Progenitor cell of endocrine pancreas (in vitro differentiated cells): ENCODE data around the gene PRRC2A. TPM values are rescaled to one million over a fixed set of nuclear protein-coding genes. Genes with fewer than 3 reads are reported as not detected.
A peak's percentile ranks its signal among the peaks of the same experiment; 100 is the strongest.
"Not testable (repeated sequence)": the region's sequence is repeated elsewhere in the genome, so short reads cannot be mapped to it uniquely, and the experiment has no call there.

ENCODE experiments used
- DNase-seq: peaks from one replicate; pipeline ENCODE4 v3.0.0; 2021; ENCODE audit warnings: low spot score; ENCODE audit not compliant: unreplicated experiment
- H3K27ac Mint-ChIP-seq: 2 replicates; pipeline ENCODE4 v1.8.0; 2021; ENCODE audit warnings: mild to moderate bottlenecking, moderate library complexity, mixed read lengths
- H3K27me3 Mint-ChIP-seq: 2 replicates; pipeline ENCODE4 v1.8.0; 2021; ENCODE audit warnings: mixed read lengths
- H3K36me3 Mint-ChIP-seq: 2 replicates; pipeline ENCODE4 v1.8.0; 2022; ENCODE audit warnings: mixed read lengths; ENCODE audit not compliant: insufficient read depth
- H3K4me1 Mint-ChIP-seq: 2 replicates; pipeline ENCODE4 v1.8.0; 2021; ENCODE audit warnings: low read depth, mixed read lengths
- H3K4me3 Mint-ChIP-seq: 2 replicates; pipeline ENCODE4 v1.8.0; 2021; ENCODE audit warnings: low read depth, mild to moderate bottlenecking, moderate library complexity, mixed read lengths
- H3K9me3 Mint-ChIP-seq: 2 replicates; pipeline ENCODE4 v1.8.0; 2021; ENCODE audit warnings: low read depth, mixed read lengths
- total RNA-seq: library from RNA; stranded (reverse); gene quantifications from 2 replicates; pipeline ENCODE4 v1.2.1, GENCODE V29; 2021
- TF ChIP-seq, protein P1 (sequence below): fragments of 200-600 bp; sonication (generic); IDR thresholded peaks from one replicate; pipeline ENCODE4 v1.5.0; 2021; ENCODE audit warnings: antibody characterized with exemption, mild to moderate bottlenecking; ENCODE audit not compliant: unreplicated experiment

PRRC2A gene
- total RNA-seq, 1 donor from 2014 or later = 272 TPM

DNA sequence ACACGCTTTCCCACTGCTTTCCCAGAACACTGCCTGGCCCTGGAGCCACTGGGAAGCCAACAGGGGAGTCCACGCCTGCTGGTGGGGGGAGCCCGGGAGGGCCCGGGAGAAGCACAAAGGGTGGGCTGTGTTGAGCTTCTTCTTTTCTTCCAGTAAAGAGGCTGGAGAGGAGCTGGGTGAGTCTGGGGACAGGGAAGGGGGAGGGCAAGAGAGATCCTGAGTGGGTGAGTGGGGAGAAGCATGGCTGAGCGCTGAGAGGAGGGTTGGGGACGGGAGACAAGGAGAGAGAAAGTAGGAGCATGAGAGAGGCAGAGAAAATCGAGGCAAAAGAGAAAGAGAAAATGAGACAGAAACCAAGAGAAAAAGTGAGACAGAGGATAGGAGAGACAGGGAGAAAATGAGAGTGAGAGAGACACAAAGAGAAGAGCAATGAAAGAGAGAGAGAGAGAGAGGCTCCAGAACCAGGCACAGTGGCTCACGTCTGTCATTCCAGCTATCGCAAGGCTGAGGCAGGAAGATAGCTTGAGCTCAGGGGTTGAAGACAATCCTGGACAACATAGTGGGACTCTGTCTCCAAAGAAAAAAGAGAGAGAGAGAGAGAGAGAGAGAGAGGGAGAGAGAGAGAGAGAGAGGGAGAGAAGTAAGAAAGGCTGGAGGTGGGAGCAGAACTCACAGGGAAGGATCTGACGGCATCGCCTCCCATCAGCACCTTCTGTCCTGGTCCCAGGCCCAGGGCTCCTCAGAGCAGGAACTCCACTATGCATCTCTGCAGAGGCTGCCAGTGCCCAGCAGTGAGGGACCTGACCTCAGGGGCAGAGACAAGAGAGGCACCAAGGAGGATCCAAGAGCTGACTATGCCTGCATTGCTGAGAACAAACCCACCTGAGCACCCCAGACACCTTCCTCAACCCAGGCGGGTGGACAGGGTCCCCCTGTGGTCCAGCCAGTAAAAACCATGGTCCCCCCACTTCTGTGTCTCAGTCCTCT, 32.4 kb upstream of the PRRC2A start:
- Mint-ChIP-seq H3K4me3 (no peak overlapping the region), H3K9me3 (no peaks in the 10 kb centered on the region), H3K27me3 (peaks cover 18% of the 10 kb centered on the region), H3K27ac (no peak overlapping the region), H3K36me3 (no peaks in the 10 kb centered on the region), H3K4me1 (no peaks in the 10 kb centered on the region)
- DNase-seq = no peak
- TF ChIP-seq, protein P1, sequence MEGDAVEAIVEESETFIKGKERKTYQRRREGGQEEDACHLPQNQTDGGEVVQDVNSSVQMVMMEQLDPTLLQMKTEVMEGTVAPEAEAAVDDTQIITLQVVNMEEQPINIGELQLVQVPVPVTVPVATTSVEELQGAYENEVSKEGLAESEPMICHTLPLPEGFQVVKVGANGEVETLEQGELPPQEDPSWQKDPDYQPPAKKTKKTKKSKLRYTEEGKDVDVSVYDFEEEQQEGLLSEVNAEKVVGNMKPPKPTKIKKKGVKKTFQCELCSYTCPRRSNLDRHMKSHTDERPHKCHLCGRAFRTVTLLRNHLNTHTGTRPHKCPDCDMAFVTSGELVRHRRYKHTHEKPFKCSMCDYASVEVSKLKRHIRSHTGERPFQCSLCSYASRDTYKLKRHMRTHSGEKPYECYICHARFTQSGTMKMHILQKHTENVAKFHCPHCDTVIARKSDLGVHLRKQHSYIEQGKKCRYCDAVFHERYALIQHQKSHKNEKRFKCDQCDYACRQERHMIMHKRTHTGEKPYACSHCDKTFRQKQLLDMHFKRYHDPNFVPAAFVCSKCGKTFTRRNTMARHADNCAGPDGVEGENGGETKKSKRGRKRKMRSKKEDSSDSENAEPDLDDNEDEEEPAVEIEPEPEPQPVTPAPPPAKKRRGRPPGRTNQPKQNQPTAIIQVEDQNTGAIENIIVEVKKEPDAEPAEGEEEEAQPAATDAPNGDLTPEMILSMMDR = no peak

DNA sequence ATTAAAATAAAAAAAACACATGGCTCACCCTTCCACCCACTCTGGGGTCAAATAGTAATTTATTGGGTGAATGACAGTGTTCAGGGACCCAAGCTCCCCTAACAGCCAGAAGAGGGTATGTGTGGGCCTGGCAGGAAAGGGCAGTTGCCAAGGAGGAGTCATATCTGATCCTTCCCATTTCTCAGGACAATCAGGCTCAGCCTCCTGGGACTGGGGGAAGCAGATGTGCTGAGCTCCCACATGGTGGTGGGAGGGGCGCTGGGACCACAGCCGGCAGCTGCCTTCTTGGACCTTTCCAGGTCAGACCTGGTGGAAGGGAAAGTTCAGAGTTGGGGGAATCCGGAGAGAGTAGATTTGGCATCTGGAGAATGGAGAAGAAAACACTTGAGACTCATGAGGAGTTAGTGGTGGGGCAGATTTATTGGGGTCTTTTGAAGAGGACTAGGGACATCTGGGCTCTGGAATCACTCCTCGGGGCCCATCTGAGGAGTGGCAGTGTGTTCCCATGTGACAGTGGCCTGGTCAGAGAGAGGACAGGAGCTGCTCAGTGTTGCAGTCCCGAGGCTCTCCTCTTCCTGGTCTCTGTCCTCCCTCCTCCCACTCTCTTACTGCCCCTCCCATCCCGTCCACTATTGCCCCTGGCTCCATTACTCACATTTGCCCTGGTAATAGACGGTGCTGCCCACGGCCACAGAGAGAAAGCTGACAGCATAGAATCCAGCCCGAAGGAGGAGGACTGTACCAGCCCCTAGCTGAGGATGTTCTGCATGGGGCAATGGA, 31.5 kb upstream of the PRRC2A start:
- Mint-ChIP-seq H3K4me3 (no peak overlapping the region), H3K9me3 (no peaks in the 10 kb centered on the region), H3K4me1 (no peaks in the 10 kb centered on the region), H3K27me3 (peaks cover 18% of the 10 kb centered on the region), H3K27ac (no peak overlapping the region), H3K36me3 (no peaks in the 10 kb centered on the region)
- TF ChIP-seq, protein P1 = no peak
- DNase-seq = no peak

DNA sequence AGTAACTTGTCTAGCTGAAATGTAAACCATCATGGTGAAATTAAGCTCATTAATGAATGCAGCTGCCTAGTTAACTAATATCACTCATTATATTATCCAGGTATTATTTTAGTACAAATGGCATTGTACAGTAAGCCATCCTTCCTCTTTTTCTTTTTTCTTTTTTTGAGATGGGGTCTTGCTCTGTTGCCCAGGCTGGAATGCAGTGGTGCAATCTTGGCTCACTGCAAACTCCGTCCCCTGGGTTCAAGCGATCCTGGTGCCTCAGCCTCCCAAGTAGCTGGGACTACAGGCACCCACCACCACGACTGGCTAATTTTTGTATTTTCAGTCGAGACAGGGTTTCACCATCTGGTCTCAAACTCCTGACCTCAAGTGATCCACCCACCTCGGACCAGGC, 29.8 kb upstream of the PRRC2A start:
- H3K27me3 Mint-ChIP-seq = peaks cover 16% of the 10 kb centered on the region
- not testable (repeated sequence) for H3K36me3 Mint-ChIP-seq, H3K9me3 Mint-ChIP-seq, H3K27ac Mint-ChIP-seq, H3K4me3 Mint-ChIP-seq, H3K4me1 Mint-ChIP-seq, DNase-seq

DNA sequence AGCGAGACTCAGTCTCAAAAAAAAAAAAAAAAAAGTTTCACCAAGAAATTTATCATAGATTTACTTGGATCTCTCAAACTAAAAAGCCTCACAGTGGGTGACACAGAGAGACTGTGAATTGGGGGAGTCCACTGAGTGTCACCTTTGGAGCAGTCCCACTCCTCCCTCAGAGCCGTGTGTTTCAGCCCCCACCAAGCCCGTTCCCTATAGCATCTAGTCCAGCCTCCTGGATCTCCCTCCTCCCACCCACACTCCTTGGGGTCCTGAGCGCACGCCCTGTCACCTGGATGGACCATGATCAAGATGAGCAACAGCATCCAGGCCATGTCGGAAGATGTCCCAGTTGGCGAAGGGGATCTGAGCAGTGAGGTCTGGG, 28.1 kb upstream of the PRRC2A start:
- Mint-ChIP-seq H3K36me3 (no peaks in the 10 kb centered on the region), H3K9me3 (no peaks in the 10 kb centered on the region), H3K27me3 (peaks cover 8% of the 10 kb centered on the region), H3K4me1 (no peaks in the 10 kb centered on the region), H3K4me3 (no peak overlapping the region), H3K27ac (no peak overlapping the region)
- DNase-seq = no peak
- TF ChIP-seq, protein P1 = no peak

DNA sequence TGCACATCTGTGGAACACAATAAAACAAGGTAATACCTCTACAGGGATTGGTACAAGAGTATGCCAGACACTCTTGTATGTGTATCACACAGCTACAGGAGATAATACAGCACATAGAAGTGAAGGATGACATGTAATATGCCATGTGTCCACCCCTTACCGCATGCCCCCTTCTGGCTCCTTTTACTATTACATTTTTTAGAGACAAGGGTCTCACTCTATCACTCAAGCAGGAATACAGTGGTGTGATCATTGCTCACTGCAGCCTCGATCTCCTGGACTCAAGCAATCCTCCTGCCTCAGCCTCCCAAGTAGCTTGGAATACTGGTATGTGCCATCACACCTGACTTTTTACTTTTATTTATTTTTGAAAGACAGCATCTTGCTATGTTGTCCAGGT, 23.5 kb upstream of the PRRC2A start:
- H3K27ac Mint-ChIP-seq = no peak overlapping the region
- no peak overlapping the region for H3K4me3 Mint-ChIP-seq
- peaks cover 3% of the 10 kb centered on the region for H3K4me1 Mint-ChIP-seq
- TF ChIP-seq, protein P1 = peak; percentile 49
- H3K9me3 Mint-ChIP-seq = no peaks in the 10 kb centered on the region
- H3K36me3 Mint-ChIP-seq = no peaks in the 10 kb centered on the region
- no peaks in the 10 kb centered on the region for H3K27me3 Mint-ChIP-seq
- no peak for DNase-seq
